NB4 (cell line): ENCODE measurements around the gene ANXA9.

Source experiments
- POLR2A ChIP-seq: IDR thresholded peaks from 2 replicates; pipeline ENCODE4 v1.6.1; 2011; ENCODE audit warnings: mild to moderate bottlenecking; ENCODE audit not compliant: insufficient read length; ENCODE audit errors: extremely low read depth
- TF ChIP-seq, protein P1 (sequence below): IDR thresholded peaks from one replicate; pipeline ENCODE4 v1.5.1; 2012; ENCODE audit warnings: low read depth, low read length
- TF ChIP-seq, protein P2 (sequence below): IDR thresholded peaks from 2 replicates; pipeline ENCODE4 v1.6.1; 2011; ENCODE audit warnings: low read depth, low read length

DNA sequence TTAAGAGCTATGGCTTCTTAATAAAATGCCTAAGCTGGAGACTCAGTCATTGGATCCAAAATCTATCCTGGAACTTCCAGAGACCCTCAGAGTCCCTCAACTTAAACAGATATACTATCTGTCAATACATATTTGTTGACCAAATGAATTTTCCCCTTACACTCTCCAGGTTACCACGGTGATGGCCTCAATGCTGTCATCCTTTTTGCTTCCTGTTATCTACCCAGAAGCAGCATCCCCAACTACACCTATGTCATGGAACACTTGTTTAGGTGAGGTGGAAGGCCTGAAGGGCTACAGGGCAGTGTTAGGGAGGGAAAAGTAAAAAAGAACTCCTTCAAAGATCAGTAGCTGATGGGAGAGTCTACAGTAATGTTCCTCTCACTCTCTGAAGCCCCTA, 61.1 kb downstream of the ANXA9 start:
- TF ChIP-seq, protein P1, sequence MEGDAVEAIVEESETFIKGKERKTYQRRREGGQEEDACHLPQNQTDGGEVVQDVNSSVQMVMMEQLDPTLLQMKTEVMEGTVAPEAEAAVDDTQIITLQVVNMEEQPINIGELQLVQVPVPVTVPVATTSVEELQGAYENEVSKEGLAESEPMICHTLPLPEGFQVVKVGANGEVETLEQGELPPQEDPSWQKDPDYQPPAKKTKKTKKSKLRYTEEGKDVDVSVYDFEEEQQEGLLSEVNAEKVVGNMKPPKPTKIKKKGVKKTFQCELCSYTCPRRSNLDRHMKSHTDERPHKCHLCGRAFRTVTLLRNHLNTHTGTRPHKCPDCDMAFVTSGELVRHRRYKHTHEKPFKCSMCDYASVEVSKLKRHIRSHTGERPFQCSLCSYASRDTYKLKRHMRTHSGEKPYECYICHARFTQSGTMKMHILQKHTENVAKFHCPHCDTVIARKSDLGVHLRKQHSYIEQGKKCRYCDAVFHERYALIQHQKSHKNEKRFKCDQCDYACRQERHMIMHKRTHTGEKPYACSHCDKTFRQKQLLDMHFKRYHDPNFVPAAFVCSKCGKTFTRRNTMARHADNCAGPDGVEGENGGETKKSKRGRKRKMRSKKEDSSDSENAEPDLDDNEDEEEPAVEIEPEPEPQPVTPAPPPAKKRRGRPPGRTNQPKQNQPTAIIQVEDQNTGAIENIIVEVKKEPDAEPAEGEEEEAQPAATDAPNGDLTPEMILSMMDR = no peak
- TF ChIP-seq POLR2A = no peak
- TF ChIP-seq, protein P2, sequence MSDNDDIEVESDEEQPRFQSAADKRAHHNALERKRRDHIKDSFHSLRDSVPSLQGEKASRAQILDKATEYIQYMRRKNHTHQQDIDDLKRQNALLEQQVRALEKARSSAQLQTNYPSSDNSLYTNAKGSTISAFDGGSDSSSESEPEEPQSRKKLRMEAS = no peak
